Measurements from ENCODE around the gene SLC7A6OS.

SLC7A6OS gene

GRCh38 chr16:68310774-68311511 is at the start of gene SLC7A6OS, which contains the start of gene PRMT7:
Gene SLC7A6OS, minus strand, starts transcription at chr16:68310946. Its CDS starts 20 bp downstream, at chr16:68310926.
Gene PRMT7, plus strand, starts transcription at chr16:68311019. Its CDS starts 4,961 bp downstream, at chr16:68315980.
- DNase-seq = peak; percentile 80 to 90

- no peak for DNase-seq
These were observed 48.8 kb upstream of the SLC7A6OS start for GRCh38 chr16:68359398-68360191.

GRCh38 chr16:68358951-68359350 is 48.2 kb upstream of the SLC7A6OS start:
- DNase-seq = no peak

GRCh38 chr16:68357923-68358322 is 47.2 kb upstream of the SLC7A6OS start:
- DNase-seq = no peak

GRCh38 chr16:68357521-68357922 is 46.8 kb upstream of the SLC7A6OS start:
- DNase-seq = no peak

GRCh38 chr16:68356919-68357286 is 46.2 kb upstream of the SLC7A6OS start:
- no peak for DNase-seq

GRCh38 chr16:68356249-68356918 is 45.6 kb upstream of the SLC7A6OS start:
- DNase-seq = no peak

- DNase-seq = no peak
These were observed 44.9 kb upstream of the SLC7A6OS start for GRCh38 chr16:68355447-68356248.

GRCh38 chr16:68354816-68355215 is 44.1 kb upstream of the SLC7A6OS start:
- DNase-seq = no peak

GRCh38 chr16:68353366-68353765 is 42.6 kb upstream of the SLC7A6OS start:
- DNase-seq = no peak

- DNase-seq = no peak
These were observed 41.3 kb upstream of the SLC7A6OS start for GRCh38 chr16:68351991-68352431.

- DNase-seq = no peak
These were observed 40.7 kb upstream of the SLC7A6OS start for GRCh38 chr16:68351463-68351862.

- DNase-seq = no peak
These were observed 40.1 kb upstream of the SLC7A6OS start for GRCh38 chr16:68350813-68351350.

GRCh38 chr16:68349838-68350410 is 39.2 kb upstream of the SLC7A6OS start:
- DNase-seq = no peak

GRCh38 chr16:68348639-68349445 is 38.1 kb upstream of the SLC7A6OS start:
- DNase-seq = no peak

- no peak for DNase-seq
These were observed 36.9 kb upstream of the SLC7A6OS start for GRCh38 chr16:68347605-68348004.

- no peak for DNase-seq
These were observed 36.2 kb upstream of the SLC7A6OS start for GRCh38 chr16:68346892-68347480.

- no peak for DNase-seq
These were observed 35.4 kb upstream of the SLC7A6OS start for GRCh38 chr16:68345958-68346635.

GRCh38 chr16:68345351-68345810 is 34.6 kb upstream of the SLC7A6OS start:
- no peak for DNase-seq

GRCh38 chr16:68344252-68344651 is 33.5 kb upstream of the SLC7A6OS start:
- no peak for DNase-seq
